GM19395 (cell line): ENCODE results near the gene AKAP13.

Experiments used
- ATAC-seq: cut with Tn5 transposase; IDR thresholded peaks from one replicate; pipeline ENCODE4 v1.9.1; 2021; ENCODE audit warnings: mild to moderate bottlenecking, moderate library complexity; ENCODE audit not compliant: unreplicated experiment

AKAP13 gene

GRCh38 chr15:85386261-85386660 lies 5.9 kb downstream of the AKAP13 start:
- no peak for ATAC-seq

GRCh38 chr15:85388566-85389305 lies 8.3 kb downstream of the AKAP13 start:
- no peak for ATAC-seq

GRCh38 chr15:85389306-85389650 lies 8.9 kb downstream of the AKAP13 start:
- ATAC-seq = no peak

- no peak for ATAC-seq
These were observed 9.4 kb downstream of the AKAP13 start for GRCh38 chr15:85389772-85390171.

GRCh38 chr15:85393210-85393609 lies 12.8 kb downstream of the AKAP13 start:
- no peak for ATAC-seq

GRCh38 chr15:85394554-85395333 lies 14.3 kb downstream of the AKAP13 start:
- no peak for ATAC-seq

GRCh38 chr15:85396554-85396953 lies 16.2 kb downstream of the AKAP13 start:
- ATAC-seq = no peak

- no peak for ATAC-seq
These were observed 16.7 kb downstream of the AKAP13 start for GRCh38 chr15:85397151-85397550.

- ATAC-seq = no peak
These were observed 17.5 kb downstream of the AKAP13 start for GRCh38 chr15:85397926-85398325.

- no peak for ATAC-seq
These were observed 18.4 kb downstream of the AKAP13 start for GRCh38 chr15:85398822-85399221.

- ATAC-seq = no peak
These were observed 19.2 kb downstream of the AKAP13 start for GRCh38 chr15:85399627-85400026.

GRCh38 chr15:85400606-85401005 lies 20.2 kb downstream of the AKAP13 start:
- ATAC-seq = no peak

- no peak for ATAC-seq
These were observed 20.8 kb downstream of the AKAP13 start for GRCh38 chr15:85401108-85401774.

GRCh38 chr15:85402195-85402881 lies 21.9 kb downstream of the AKAP13 start:
- no peak for ATAC-seq

- no peak for ATAC-seq
These were observed 23.3 kb downstream of the AKAP13 start for GRCh38 chr15:85403745-85404144.

- ATAC-seq = no peak
These were observed 23.9 kb downstream of the AKAP13 start for GRCh38 chr15:85404176-85404917.

- no peak for ATAC-seq
These were observed 24.8 kb downstream of the AKAP13 start for GRCh38 chr15:85404918-85405866.

- no peak for ATAC-seq
These were observed 26.5 kb downstream of the AKAP13 start for GRCh38 chr15:85406916-85407315.
